ENCODE data around the gene MEG3. TPM values are rescaled to one million over a fixed set of nuclear protein-coding genes. Genes with fewer than 3 reads are reported as not detected.

The MEG3 gene
- 100 to 1,000 TPM in 3 of 4 donors, 10 to 100 TPM in 1; 34.9 to 169 (median 117) TPM for total RNA-seq

- peak; percentile 76 for ATAC-seq (ENCODE audit: low FRiP score)
- TF ChIP-seq CTCF (IDR thresholded peaks at IDR 0.05) = no peak
- peak; percentile 33 for DNase-seq (ENCODE audit: low spot score)
Measured at GRCh38 chr14:100825713-100826331, at the start of gene MEG3. TSS of gene MEG3 (plus strand) at chr14:100826118.

- no peak for TF ChIP-seq CTCF (IDR thresholded peaks at IDR 0.05)
- ATAC-seq (ENCODE audit: low FRiP score) = no peak
- DNase-seq (ENCODE audit: low spot score) = no peak
Measured at GRCh38 chr14:100776681-100777365, 49.1 kb upstream of the MEG3 start.

GRCh38 chr14:100777366-100777817 lies 48.5 kb upstream of the MEG3 start:
- DNase-seq (ENCODE audit: low spot score) = no peak

GRCh38 chr14:100777818-100778525 lies 47.9 kb upstream of the MEG3 start:
- no peak for ATAC-seq (ENCODE audit: low FRiP score)
- no peak for DNase-seq (ENCODE audit: low spot score)
- TF ChIP-seq CTCF (IDR thresholded peaks at IDR 0.05) = no peak

More at GRCh38 chr14:100777366-100777817, 48.5 kb upstream of the MEG3 start:
- no peak for TF ChIP-seq CTCF (IDR thresholded peaks at IDR 0.05)
- ATAC-seq (ENCODE audit: low FRiP score) = no peak

GRCh38 chr14:100778526-100778882 lies 47.4 kb upstream of the MEG3 start:
- ATAC-seq (ENCODE audit: low FRiP score) = no peak
- no peak for TF ChIP-seq CTCF (IDR thresholded peaks at IDR 0.05)

GRCh38 chr14:100778951-100779690 lies 46.8 kb upstream of the MEG3 start:
- no peak for TF ChIP-seq CTCF (IDR thresholded peaks at IDR 0.05)
- no peak for ATAC-seq (ENCODE audit: low FRiP score)
- DNase-seq (ENCODE audit: low spot score) = no peak

More at GRCh38 chr14:100778526-100778882, 47.4 kb upstream of the MEG3 start:
- no peak for DNase-seq (ENCODE audit: low spot score)

Data from omental fat pad (tissue), 4 donors.